ENCODE results near the gene DTD2. TPM values are rescaled to one million over a fixed set of nuclear protein-coding genes. Genes with fewer than 3 reads are reported as not detected.

DTD2 gene
- total and polyA plus RNA-seq, 4 donors: 7.9 to 16.7 (median 10.7) TPM

DNA sequence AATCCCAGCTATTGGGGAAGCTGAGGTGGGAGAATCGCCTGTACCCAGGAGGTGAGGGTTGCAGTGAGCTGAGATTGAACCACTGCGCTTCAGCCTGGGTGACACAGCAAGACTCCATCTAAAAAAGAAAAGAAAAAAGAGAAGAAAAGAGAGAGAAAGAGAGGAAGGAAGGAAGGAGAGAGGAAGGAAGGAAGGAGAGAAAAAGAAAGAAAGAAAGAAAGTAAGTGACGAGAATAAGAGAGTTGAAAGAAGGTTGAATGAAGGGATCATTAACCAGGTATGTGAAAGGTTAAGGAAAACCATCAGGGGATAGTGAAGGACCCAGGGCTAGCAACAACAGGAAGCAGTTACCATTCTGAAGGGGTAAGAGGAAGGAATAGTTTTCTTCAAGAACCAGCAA is 4.2 kb upstream of the DTD2 start:
- Histone ChIP-seq H3K9me3 (ENCODE audit: control insufficient read depth in 4 of 4, low read length in 3 of 4) (no peaks in the 10 kb centered on the region), H3K9ac (ENCODE audit: low read depth in 1 of 2, low read length in 2 of 2) (no peak overlapping the region), H3K27ac (ENCODE audit: low read depth in 1 of 2, low read length in 2 of 2) (no peak overlapping the region), H3K27me3 (ENCODE audit: control insufficient read depth in 4 of 4, insufficient read depth in 4 of 4, low read length in 3 of 4) (no peaks in the 10 kb centered on the region), H3K4me1 (ENCODE audit: control insufficient read depth in 4 of 4, insufficient read depth in 4 of 4, low read length in 3 of 4) (peaks cover 0 to 12% (median 5%) of the 10 kb centered on the region in 4 donors), H3K36me3 (ENCODE audit: control insufficient read depth in 4 of 4, insufficient read depth in 3 of 4, low read depth in 1 of 4, low read length in 3 of 4) (no peaks in the 10 kb centered on the region), H3K4me3 (ENCODE audit: low read depth in 1 of 3, low read length in 3 of 3) (no peak overlapping the region)
- TF ChIP-seq NR2F2 (IDR thresholded peaks at IDR 0.05) (no peak), RXRA (IDR thresholded peaks at IDR 0.05) (no peak), YY1 (IDR thresholded peaks at IDR 0.05) (no peak), HNF4G (IDR thresholded peaks at IDR 0.05) (no peak), RAD21 (IDR thresholded peaks at IDR 0.05) (no peak), HNF4A (conservative IDR thresholded peaks at IDR 0.05) (no peak), SP1 (IDR thresholded peaks at IDR 0.05) (no peak), FOXA1 (IDR thresholded peaks at IDR 0.05) (no peak), FOXA2 (IDR thresholded peaks at IDR 0.05) (no peak), GABPA (IDR thresholded peaks at IDR 0.05 in 1 of 2, conservative IDR thresholded peaks at IDR 0.05 in 1 of 2) (no peak), JUND (IDR thresholded peaks at IDR 0.05) (no peak)
- TF ChIP-seq, protein P1, sequence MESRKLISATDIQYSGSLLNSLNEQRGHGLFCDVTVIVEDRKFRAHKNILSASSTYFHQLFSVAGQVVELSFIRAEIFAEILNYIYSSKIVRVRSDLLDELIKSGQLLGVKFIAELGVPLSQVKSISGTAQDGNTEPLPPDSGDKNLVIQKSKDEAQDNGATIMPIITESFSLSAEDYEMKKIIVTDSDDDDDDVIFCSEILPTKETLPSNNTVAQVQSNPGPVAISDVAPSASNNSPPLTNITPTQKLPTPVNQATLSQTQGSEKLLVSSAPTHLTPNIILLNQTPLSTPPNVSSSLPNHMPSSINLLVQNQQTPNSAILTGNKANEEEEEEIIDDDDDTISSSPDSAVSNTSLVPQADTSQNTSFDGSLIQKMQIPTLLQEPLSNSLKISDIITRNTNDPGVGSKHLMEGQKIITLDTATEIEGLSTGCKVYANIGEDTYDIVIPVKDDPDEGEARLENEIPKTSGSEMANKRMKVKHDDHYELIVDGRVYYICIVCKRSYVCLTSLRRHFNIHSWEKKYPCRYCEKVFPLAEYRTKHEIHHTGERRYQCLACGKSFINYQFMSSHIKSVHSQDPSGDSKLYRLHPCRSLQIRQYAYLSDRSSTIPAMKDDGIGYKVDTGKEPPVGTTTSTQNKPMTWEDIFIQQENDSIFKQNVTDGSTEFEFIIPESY (IDR thresholded peaks at IDR 0.05): no peak
- TF ChIP-seq, protein P2, sequence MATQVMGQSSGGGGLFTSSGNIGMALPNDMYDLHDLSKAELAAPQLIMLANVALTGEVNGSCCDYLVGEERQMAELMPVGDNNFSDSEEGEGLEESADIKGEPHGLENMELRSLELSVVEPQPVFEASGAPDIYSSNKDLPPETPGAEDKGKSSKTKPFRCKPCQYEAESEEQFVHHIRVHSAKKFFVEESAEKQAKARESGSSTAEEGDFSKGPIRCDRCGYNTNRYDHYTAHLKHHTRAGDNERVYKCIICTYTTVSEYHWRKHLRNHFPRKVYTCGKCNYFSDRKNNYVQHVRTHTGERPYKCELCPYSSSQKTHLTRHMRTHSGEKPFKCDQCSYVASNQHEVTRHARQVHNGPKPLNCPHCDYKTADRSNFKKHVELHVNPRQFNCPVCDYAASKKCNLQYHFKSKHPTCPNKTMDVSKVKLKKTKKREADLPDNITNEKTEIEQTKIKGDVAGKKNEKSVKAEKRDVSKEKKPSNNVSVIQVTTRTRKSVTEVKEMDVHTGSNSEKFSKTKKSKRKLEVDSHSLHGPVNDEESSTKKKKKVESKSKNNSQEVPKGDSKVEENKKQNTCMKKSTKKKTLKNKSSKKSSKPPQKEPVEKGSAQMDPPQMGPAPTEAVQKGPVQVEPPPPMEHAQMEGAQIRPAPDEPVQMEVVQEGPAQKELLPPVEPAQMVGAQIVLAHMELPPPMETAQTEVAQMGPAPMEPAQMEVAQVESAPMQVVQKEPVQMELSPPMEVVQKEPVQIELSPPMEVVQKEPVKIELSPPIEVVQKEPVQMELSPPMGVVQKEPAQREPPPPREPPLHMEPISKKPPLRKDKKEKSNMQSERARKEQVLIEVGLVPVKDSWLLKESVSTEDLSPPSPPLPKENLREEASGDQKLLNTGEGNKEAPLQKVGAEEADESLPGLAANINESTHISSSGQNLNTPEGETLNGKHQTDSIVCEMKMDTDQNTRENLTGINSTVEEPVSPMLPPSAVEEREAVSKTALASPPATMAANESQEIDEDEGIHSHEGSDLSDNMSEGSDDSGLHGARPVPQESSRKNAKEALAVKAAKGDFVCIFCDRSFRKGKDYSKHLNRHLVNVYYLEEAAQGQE (IDR thresholded peaks at IDR 0.05): no peak
- TF ChIP-seq, protein P3, sequence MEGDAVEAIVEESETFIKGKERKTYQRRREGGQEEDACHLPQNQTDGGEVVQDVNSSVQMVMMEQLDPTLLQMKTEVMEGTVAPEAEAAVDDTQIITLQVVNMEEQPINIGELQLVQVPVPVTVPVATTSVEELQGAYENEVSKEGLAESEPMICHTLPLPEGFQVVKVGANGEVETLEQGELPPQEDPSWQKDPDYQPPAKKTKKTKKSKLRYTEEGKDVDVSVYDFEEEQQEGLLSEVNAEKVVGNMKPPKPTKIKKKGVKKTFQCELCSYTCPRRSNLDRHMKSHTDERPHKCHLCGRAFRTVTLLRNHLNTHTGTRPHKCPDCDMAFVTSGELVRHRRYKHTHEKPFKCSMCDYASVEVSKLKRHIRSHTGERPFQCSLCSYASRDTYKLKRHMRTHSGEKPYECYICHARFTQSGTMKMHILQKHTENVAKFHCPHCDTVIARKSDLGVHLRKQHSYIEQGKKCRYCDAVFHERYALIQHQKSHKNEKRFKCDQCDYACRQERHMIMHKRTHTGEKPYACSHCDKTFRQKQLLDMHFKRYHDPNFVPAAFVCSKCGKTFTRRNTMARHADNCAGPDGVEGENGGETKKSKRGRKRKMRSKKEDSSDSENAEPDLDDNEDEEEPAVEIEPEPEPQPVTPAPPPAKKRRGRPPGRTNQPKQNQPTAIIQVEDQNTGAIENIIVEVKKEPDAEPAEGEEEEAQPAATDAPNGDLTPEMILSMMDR (IDR thresholded peaks at IDR 0.05; ENCODE audit: low read depth, low read length, missing input control): no peak
- TF ChIP-seq, protein P4, sequence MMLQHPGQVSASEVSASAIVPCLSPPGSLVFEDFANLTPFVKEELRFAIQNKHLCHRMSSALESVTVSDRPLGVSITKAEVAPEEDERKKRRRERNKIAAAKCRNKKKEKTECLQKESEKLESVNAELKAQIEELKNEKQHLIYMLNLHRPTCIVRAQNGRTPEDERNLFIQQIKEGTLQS (IDR thresholded peaks at IDR 0.05): no peak
- TF ChIP-seq, protein P5, sequence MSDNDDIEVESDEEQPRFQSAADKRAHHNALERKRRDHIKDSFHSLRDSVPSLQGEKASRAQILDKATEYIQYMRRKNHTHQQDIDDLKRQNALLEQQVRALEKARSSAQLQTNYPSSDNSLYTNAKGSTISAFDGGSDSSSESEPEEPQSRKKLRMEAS (IDR thresholded peaks at IDR 0.05): no peak
- DNase-seq (ENCODE audit: low spot score): no peak
- 90% methylated on average over 3 of the region's 3 CpGs for WGBS

All from liver (tissue), 9 donors.